Measurements from ENCODE around the gene VDAC1. TPM values are rescaled to one million over a fixed set of nuclear protein-coding genes. Genes with fewer than 3 reads are reported as not detected.

VDAC1 gene
- total RNA-seq, 1 experiment from 2014 or later: 395 TPM

- DNase-seq (ENCODE audit: low read depth, low spot score) (no peak), ATAC-seq (no peak)
- Histone ChIP-seq H3K4me1 (ENCODE audit: control insufficient read depth, insufficient read depth, low read length) (no peaks in the 10 kb centered on the region; the same call in 1 of the 2 replicates), H3K27me3 (ENCODE audit: control insufficient read depth, insufficient read depth, low read length) (no peaks in the 10 kb centered on the region), H3K27ac (ENCODE audit: low read length) (no peak overlapping the region), H3K9me3 (ENCODE audit: control insufficient read depth, insufficient read depth, low read depth, low read length) (no peaks in the 10 kb centered on the region), H3K36me3 (ENCODE audit: control insufficient read depth, insufficient read depth, low read length) (no peaks in the 10 kb centered on the region), H3K4me3 (ENCODE audit: low read depth in 2 of 2, low read length in 2 of 2) (no peak overlapping the region)
- TF ChIP-seq CTCF (IDR thresholded peaks at IDR 0.05): no peak
- no peak for TF ChIP-seq POLR2AphosphoS5 (IDR thresholded peaks at IDR 0.05; ENCODE audit: low read depth, low read length)
- TF ChIP-seq, protein P1, sequence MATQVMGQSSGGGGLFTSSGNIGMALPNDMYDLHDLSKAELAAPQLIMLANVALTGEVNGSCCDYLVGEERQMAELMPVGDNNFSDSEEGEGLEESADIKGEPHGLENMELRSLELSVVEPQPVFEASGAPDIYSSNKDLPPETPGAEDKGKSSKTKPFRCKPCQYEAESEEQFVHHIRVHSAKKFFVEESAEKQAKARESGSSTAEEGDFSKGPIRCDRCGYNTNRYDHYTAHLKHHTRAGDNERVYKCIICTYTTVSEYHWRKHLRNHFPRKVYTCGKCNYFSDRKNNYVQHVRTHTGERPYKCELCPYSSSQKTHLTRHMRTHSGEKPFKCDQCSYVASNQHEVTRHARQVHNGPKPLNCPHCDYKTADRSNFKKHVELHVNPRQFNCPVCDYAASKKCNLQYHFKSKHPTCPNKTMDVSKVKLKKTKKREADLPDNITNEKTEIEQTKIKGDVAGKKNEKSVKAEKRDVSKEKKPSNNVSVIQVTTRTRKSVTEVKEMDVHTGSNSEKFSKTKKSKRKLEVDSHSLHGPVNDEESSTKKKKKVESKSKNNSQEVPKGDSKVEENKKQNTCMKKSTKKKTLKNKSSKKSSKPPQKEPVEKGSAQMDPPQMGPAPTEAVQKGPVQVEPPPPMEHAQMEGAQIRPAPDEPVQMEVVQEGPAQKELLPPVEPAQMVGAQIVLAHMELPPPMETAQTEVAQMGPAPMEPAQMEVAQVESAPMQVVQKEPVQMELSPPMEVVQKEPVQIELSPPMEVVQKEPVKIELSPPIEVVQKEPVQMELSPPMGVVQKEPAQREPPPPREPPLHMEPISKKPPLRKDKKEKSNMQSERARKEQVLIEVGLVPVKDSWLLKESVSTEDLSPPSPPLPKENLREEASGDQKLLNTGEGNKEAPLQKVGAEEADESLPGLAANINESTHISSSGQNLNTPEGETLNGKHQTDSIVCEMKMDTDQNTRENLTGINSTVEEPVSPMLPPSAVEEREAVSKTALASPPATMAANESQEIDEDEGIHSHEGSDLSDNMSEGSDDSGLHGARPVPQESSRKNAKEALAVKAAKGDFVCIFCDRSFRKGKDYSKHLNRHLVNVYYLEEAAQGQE (IDR thresholded peaks at IDR 0.05; ENCODE audit: insufficient read depth in 1 of 2, low read depth in 2 of 2, low read length in 1 of 2): no peak
- TF ChIP-seq SIN3A (IDR thresholded peaks at IDR 0.05; ENCODE audit: borderline replicate concordance, insufficient read depth, low read depth, low read length): no peak
- in situ Hi-C loops (cut with HindIII; ENCODE audit: low pct_unique_long_range_greater_than_20kb, low sequenced_read_pairs) (no loop called here), intact Hi-C loops (cut with micrococcal nuclease; ENCODE audit: unreplicated experiment) (no loop called here)
- ChIA-PET CTCF (no interaction called here), POLR2A (no interaction called here)
- no TSS peak for BruUV-seq (replicated peaks)
Measured at GRCh38 chr5:133930813-133931090, 74.0 kb downstream of the VDAC1 start.

DNA sequence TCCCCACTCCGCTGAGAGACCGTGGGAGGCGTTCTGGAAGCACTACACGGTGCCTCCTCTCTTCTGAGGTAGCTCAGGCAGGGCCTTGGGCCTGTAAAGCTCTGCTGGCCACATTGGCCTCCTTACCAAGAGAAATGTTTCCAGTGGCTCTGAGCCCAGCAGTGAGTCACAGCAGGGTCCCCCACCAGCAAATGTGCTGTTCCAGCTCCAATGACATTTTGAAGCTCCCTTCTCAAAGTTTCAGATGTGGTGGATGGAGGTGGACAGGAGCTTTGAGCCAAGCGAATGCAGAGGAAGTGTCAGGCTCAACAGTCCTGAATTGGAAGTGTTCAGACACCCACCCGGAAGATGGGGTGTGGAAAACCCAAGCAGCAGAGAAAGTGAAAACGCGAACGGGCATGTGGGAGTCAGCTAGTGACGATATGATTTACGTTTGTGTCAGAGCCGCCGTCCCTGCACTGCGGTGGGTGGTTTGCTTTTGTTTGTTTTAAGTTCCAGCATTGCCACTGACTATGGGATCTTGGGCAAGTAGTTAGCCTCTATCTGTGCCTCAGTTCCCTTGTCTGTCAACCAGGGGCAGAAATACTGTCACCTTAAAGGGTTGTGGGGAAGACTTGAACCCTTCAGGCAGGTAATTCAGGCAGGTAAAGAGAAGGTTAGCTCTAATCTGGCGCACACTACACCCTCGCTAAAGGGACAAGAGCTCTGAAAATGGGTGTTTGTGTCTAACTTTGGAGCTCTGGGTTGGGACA, 74.5 kb downstream of the VDAC1 start:
- Histone ChIP-seq H3K27me3 (ENCODE audit: control insufficient read depth, insufficient read depth, low read length) (no peaks in the 10 kb centered on the region), H3K4me1 (ENCODE audit: control insufficient read depth, insufficient read depth, low read length) (no peaks in the 10 kb centered on the region; the same call in 1 of the 2 replicates), H3K9me3 (ENCODE audit: control insufficient read depth, insufficient read depth, low read depth, low read length) (no peaks in the 10 kb centered on the region), H3K36me3 (ENCODE audit: control insufficient read depth, insufficient read depth, low read length) (no peaks in the 10 kb centered on the region), H3K27ac (ENCODE audit: low read length) (no peak overlapping the region), H3K4me3 (ENCODE audit: low read depth in 2 of 2, low read length in 2 of 2) (no peak overlapping the region)
- no peak for ATAC-seq
- ChIA-PET POLR2A (no interaction called here), CTCF (no interaction called here)
- intact Hi-C loops (cut with micrococcal nuclease; ENCODE audit: unreplicated experiment) (no loop called here), in situ Hi-C loops (cut with HindIII; ENCODE audit: low pct_unique_long_range_greater_than_20kb, low sequenced_read_pairs) (no loop called here)
- no peak for DNase-seq (ENCODE audit: low read depth, low spot score)
- TF ChIP-seq, protein P1 (IDR thresholded peaks at IDR 0.05; ENCODE audit: insufficient read depth in 1 of 2, low read depth in 2 of 2, low read length in 1 of 2): no peak
- TF ChIP-seq CTCF (IDR thresholded peaks at IDR 0.05): no peak
- TF ChIP-seq SIN3A (IDR thresholded peaks at IDR 0.05; ENCODE audit: borderline replicate concordance, insufficient read depth, low read depth, low read length): no peak
- TF ChIP-seq TCF7L2 (IDR thresholded peaks at IDR 0.05; ENCODE audit: low read depth, low read length): no peak
- no peak for TF ChIP-seq POLR2AphosphoS5 (IDR thresholded peaks at IDR 0.05; ENCODE audit: low read depth, low read length)
- BruUV-seq (replicated peaks): no TSS peak
